ENCODE measurements around the gene SDK2. TPM values are rescaled to one million over a fixed set of nuclear protein-coding genes. Genes with fewer than 3 reads are reported as not detected.

The SDK2 gene
- polyA plus RNA-seq, 4 donors: 8.9 to 9.8 (median 8.9) TPM

GRCh38 chr17:73410586-73411312, 233.5 kb downstream of the SDK2 start:
- DNase-seq (ENCODE audit: low read depth in 4 of 4, low spot score in 3 of 4): no peak

DNA sequence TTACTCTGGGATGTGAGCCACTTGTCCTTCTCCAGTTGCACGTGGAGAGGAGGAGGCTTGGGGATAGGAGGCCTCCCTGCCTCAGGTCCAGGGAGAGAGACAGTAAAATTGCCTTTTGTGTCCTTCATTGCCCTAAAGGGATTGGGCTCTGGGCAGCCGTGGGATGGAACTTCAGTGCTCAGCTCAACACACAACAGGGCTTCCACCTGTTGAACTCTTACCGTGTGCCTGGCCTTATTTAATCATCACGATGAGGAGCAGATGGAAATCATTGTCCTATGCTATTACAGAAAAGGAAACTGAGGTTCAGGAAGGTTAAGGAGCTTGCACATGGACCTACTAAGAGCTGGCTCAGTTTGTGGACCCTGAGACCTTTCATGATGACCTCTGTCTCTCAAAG, 240.0 kb downstream of the SDK2 start:
- no peak for DNase-seq (ENCODE audit: low read depth in 4 of 4, low spot score in 3 of 4)

DNA sequence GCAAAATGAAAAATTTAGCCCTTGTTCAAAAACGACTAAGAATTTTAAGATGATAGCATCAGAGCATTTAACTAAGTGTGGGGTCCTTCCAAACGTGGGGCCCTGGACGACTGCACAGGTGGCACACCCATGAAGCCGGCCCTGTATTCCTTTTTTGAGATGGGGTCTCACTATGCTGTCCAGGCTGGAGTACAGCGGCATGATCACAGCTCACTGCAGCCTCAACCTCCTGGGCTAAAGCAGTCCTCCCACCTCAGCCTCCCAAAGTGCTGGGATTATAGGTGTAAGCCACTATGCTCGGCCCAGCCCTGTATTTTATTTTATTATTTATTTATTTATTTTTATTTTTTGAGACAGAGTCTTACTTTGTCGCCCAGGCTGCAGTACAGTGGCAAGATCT, 241.8 kb downstream of the SDK2 start:
- DNase-seq (ENCODE audit: low read depth in 4 of 4, low spot score in 3 of 4): no peak

GRCh38 chr17:73401911-73402310, 242.3 kb downstream of the SDK2 start:
- no peak for DNase-seq (ENCODE audit: low read depth in 4 of 4, low spot score in 3 of 4)

DNA sequence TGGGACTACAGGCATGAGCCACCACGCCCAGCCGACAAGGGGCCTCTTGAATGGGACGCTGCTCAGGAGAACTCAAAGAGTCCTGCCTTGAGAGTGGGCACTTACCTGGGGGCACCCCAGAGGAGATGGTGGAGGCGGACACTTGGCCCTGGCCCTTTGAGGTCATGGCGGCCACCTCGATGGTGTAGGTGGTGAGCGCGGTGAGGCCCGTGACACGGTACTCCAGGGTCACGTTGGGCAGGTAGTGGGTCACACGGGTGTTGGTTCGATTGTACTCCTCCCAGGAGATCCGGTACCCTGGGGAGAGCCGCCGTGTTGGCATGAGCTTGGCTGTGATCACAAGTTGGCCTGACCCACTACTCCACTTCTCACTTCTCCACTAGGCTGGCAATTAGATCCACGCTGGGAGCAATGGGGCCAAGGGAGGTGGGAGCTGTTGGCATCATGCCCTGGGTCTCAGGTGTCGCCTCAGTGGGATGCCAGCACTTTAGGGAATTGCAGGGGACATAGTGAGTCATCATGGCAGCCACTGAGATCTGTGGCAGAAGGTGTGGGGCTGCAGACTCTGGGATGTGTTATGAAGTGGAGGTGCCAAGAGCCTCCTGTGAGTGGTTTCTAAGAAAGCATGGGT, 243.2 kb downstream of the SDK2 start:
- no peak for DNase-seq (ENCODE audit: low read depth in 4 of 4, low spot score in 3 of 4)

GRCh38 chr17:73399056-73399455, 245.2 kb downstream of the SDK2 start:
- DNase-seq (ENCODE audit: low read depth in 4 of 4, low spot score in 3 of 4): no peak

- no peak for DNase-seq (ENCODE audit: low read depth in 4 of 4, low spot score in 3 of 4)
These were observed 246.2 kb downstream of the SDK2 start for GRCh38 chr17:73397856-73398540.

DNA sequence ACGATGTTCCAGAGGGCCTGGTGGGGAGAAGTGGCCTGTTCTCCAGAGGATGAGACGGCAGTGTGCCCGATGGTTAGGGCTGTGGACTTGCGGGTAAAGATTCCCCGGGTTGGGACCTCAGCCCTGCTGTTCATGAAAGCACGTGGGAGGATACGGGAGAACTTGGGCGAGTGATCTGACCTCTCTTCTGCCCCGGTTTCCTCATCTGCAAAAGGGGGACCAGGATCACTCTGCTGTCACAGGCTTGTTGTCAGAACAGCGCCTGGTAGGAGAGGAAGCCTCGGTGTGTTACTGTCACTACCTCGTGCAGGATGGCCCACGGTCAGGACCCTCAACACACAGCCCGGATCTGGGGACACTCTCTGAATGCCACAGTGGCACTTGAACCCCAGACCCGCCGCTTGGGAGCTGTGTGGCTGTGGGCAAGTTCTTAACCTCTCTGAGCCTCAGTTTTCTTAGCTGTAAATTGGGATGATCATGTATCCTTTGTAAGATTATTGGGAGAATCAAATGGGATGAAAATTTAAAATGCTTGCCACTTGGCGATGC, 246.9 kb downstream of the SDK2 start:
- no peak for DNase-seq (ENCODE audit: low read depth in 4 of 4, low spot score in 3 of 4)

DNA sequence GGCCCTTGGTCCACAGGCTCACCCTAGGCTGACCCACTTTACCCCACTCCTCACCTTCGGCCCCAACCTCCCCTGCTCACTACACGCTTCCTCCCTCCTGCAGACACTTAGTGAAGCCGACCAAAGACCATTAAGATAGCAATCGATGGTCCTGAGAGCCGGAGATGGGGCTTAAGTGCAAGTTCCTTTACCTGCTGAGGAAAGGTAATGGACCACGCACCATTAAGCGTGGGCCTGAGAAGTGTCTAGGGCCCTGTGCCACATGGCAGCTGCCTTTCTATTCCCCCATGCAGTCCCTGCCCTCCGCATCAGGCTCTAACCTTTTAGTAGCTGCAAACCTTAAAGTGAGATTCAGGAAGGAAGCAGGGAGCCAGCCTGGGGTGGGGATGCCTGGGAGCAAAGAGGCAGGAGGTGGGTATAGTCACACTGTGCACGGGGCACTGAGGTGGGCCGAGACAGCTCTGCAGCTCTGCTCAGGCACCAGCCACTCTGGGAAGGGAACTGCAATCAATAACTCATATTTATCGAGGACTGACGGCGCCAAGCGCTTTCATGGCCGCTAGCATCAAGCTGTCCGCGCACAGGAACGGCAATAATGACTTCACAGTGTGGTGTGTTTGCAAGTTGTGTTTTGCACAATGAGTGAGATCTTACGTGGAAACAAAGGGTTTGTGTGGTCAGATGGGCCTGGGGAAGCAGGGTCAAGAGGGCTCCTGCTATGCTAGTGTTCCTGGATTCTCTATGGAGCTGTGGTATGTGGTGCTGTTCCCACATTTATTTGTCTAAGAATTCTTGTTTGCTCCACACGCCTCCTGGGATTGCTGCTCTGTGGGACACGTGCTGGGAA, 247.6 kb downstream of the SDK2 start:
- no peak for DNase-seq (ENCODE audit: low read depth in 4 of 4, low spot score in 3 of 4)

GRCh38 chr17:73394512-73395450, 249.5 kb downstream of the SDK2 start:
- DNase-seq (ENCODE audit: low read depth in 4 of 4, low spot score in 3 of 4): no peak

DNA sequence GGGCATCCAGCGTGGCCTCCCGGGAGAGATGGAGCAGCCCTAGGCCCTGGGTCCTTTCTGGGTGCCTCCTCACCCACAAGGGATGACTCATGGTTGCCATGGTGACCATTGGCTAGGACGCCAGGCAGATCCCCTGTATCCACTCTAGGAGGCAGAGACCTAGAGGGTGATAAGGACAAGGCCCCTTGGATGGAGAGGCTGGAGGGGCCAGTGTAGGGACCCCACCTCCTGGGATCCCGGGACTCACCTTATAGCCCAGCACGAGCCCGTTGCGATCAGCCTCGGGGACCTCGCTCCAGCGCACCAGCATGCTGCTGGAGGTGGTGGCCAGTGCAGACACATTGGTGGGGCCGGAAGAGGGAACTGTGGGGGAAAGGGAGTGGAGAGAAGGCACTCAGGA, 250.3 kb downstream of the SDK2 start:
- DNase-seq (ENCODE audit: low read depth in 4 of 4, low spot score in 3 of 4): no peak

DNA sequence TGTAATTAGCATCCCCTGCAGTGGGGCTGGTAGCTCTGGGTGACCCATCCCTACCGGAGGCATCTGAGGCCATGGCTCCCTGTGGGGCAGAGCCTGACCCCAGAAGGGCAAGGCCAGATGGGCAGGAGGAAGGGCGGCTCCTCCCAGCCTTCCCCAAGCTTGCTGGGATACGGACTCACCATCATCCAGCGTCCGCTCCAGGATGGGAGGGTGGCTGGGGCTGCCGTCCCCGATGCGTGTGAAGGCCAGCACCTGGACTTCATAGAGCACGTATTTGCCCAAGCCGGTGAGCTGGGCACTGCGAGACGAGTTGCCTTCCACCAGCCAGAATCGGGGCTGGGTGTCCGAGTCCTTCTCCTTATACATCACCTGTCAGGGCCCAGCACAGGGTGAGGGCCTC, 250.9 kb downstream of the SDK2 start:
- no peak for DNase-seq (ENCODE audit: low read depth in 4 of 4, low spot score in 3 of 4)

GRCh38 chr17:73391331-73392265, 252.6 kb downstream of the SDK2 start:
- no peak for DNase-seq (ENCODE audit: low read depth in 4 of 4, low spot score in 3 of 4)

DNA sequence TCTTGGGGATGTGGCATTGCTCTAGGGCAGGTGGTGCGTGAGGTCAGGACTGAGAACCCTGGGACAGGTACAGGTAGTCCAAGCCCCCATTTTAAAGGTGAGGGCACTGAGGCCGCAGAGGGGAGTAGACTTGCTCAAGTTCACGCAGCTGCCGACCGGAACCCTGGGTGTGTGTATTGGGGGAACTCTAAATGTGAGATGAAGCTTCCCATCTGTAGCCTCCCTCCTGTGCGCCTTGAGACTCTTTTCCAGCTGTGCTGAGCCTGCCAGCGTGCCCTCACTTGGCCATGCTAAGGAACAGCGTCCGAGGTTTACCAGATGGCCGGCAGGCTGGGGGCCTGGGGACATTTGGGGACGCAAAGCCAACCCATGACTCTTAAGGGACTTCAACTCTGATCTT, 253.4 kb downstream of the SDK2 start:
- no peak for DNase-seq (ENCODE audit: low read depth in 4 of 4, low spot score in 3 of 4)

DNA sequence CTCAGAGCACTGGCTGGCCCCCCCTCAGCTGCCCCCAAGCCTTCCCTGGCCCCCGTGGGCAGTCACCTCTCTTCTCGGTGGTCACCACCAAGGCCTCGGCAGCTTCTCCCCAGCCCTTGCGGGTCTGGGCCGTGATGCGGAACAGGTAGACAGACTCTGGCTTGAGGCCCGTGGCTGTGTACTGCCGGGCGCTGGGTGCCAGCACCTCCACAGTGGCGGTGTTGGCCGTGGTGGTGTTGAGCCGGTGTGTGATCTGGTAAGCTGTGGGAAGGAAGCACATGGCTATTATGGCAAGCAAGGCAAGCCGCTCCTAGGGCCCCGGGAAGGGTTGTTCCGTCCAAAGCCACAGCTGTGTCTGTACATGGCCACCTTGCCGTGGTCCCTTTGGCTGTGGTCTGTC, 254.0 kb downstream of the SDK2 start:
- DNase-seq (ENCODE audit: low read depth in 4 of 4, low spot score in 3 of 4): no peak

DNA sequence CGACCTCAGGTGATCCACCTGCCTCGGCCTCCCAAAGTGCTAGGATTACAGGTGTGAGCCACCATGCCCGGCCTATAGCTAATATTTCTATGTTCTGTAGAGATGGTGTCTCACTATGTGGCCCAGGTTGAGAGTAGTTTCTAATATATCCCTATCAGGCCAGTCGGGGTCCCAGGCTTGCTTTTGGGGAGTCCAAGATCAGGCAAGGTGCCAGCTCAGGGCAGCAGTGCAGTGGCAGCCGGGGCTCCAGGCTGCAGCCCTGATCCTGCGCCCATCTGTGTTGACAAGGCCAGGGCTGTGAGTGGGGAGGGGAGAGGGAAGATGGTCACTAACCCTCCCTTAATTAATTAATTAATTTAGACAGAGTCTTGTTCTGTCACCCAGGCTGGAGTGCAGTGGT, 254.8 kb downstream of the SDK2 start:
- DNase-seq (ENCODE audit: low read depth in 4 of 4, low spot score in 3 of 4): no peak

- no peak for DNase-seq (ENCODE audit: low read depth in 4 of 4, low spot score in 3 of 4)
These were observed 255.7 kb downstream of the SDK2 start for GRCh38 chr17:73388578-73388905.

- no peak for DNase-seq (ENCODE audit: low read depth in 4 of 4, low spot score in 3 of 4)
These were observed 256.3 kb downstream of the SDK2 start for GRCh38 chr17:73387746-73388577.
